SU-DHL-6 (cell line): ENCODE data around the gene NPPA.
"Not testable (repeated sequence)": the region's sequence is repeated elsewhere in the genome, so short reads cannot be mapped to it uniquely, and the experiment has no call there.

Experiments used
- H2AFZ ChIP-seq: fragments of 200-600 bp; sonication (generic); 2 replicates; pipeline ENCODE4 v1.6.1; 2014; ENCODE audit warnings: low read depth, mild to moderate bottlenecking, moderate library complexity, mixed read lengths, antibody characterized with exemption, low read length; ENCODE audit not compliant: severe bottlenecking
- H3F3A ChIP-seq: fragments of 200-600 bp; shearing (Covaris generic); 2 replicates; pipeline ENCODE4 v1.6.0; 2016; ENCODE audit warnings: antibody characterized with exemption, mild to moderate bottlenecking; ENCODE audit not compliant: insufficient read depth
- H3K27ac ChIP-seq: fragments of 200-600 bp; sonication (generic); 2 replicates; pipeline ENCODE4 v1.5.1; 2016; ENCODE audit warnings: low read depth, mild to moderate bottlenecking, low read length, moderate library complexity, mixed read lengths
- H3K27me3 ChIP-seq: fragments of 200-600 bp; sonication (generic), shearing (Covaris generic); 2 replicates; pipeline ENCODE4 v1.6.0; 2014; ENCODE audit warnings: mild to moderate bottlenecking, low read length
- H3K36me3 ChIP-seq: fragments of 200-600 bp; sonication (generic); 2 replicates; pipeline ENCODE4 v1.6.1; 2014; ENCODE audit warnings: mild to moderate bottlenecking, low read length, mixed read lengths
- H3K4me2 ChIP-seq: fragments of 300-600, 200-600 bp; shearing (Covaris generic), sonication (generic); 2 replicates; pipeline ENCODE4 v1.6.0; 2014; ENCODE audit warnings: low read length, low read depth, mild to moderate bottlenecking; ENCODE audit not compliant: poor library complexity, severe bottlenecking
- H3K4me3 ChIP-seq: fragments of 200-600 bp; sonication (generic); 2 replicates; pipeline ENCODE4 v1.5.1; 2014; ENCODE audit warnings: antibody characterized with exemption, low read length, mild to moderate bottlenecking, mixed read lengths; ENCODE audit not compliant: insufficient read depth, poor library complexity, severe bottlenecking
- H3K79me2 ChIP-seq: fragments of 200-600 bp; sonication (generic); 2 replicates; pipeline ENCODE4 v1.6.1; 2014; ENCODE audit warnings: mild to moderate bottlenecking, low read length, moderate library complexity; ENCODE audit not compliant: insufficient read depth
- H3K9ac ChIP-seq: fragments of 200-600 bp; sonication (generic); 2 replicates; pipeline ENCODE4 v1.7.0; 2014; ENCODE audit warnings: mild to moderate bottlenecking, low read length
- H3K9me2 ChIP-seq: fragments of 200-600 bp; sonication (generic); replicated peaks from 2 replicates; pipeline ENCODE4 v1.6.1; 2014; ENCODE audit warnings: low read length; ENCODE audit not compliant: insufficient read depth
- H3K9me3 ChIP-seq: fragments of 200-600 bp; sonication (generic); 2 replicates; pipeline ENCODE4 v1.6.1; 2014; ENCODE audit warnings: low read length, mixed read lengths; ENCODE audit not compliant: insufficient read depth
- H4K20me1 ChIP-seq: fragments of 200-600 bp; sonication (generic); 2 replicates; pipeline ENCODE4 v1.6.1; 2014; ENCODE audit warnings: low read depth, mild to moderate bottlenecking, antibody characterized with exemption, low read length, moderate library complexity, mixed read lengths
- CTCF ChIP-seq: fragments of 200-600 bp; sonication (generic); IDR thresholded peaks from one replicate; pipeline ENCODE4 v1.5.1; 2017; ENCODE audit warnings: antibody characterized with exemption, mild to moderate bottlenecking, low read length, moderate library complexity; ENCODE audit not compliant: insufficient read depth, poor library complexity, severe bottlenecking
- EZH2phosphoT487 ChIP-seq: fragments of 200-600 bp; sonication (generic), shearing (Covaris generic); conservative IDR thresholded peaks from 2 replicates; pipeline ENCODE4 v1.6.1; 2018; ENCODE audit warnings: mild to moderate bottlenecking, antibody characterized with exemption, low read length, moderate library complexity, mixed read lengths

Gene NPPA

DNA sequence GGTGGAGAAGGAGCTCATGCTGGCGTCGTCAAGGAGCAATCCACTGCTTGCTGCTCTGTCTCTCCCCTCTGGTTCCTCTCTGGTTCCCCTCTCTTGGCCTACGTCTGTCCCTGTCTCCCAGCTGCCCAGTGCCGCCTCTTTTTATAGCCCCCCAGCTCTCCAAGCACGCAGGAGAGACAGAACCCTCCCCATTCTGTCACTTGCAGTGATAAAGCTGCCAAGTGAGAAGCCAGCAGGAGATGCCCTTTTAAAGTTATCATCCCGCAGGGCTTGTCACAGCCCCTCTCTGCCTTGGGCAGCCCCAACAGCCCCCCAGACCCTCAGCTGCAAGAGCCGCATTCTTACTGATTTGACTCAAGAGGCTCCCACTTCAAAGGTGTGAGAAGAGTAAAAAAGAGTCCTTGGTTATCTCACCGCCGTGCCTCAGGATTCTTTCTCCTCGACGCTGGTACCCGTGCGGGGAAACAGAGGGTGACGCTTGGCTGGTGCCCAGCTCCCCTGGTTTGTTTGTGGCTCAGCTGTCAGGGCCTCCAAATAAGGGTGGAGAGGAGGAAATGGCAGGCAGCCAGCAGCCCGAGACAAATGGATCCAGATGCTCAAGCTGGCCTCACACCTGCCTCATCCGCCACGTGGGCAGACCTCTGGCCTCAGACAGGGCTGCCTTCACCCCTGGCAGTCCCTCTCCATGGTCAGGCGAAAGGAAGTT is at the start of gene NPPA:
Gene NPPA, minus strand, starts transcription at position 117 of the 706 bp plus-strand sequence. Its CDS starts 99 bp downstream, at position 18.
- TF ChIP-seq CTCF (no peak), EZH2phosphoT487 (no peak)
- Histone ChIP-seq H3K27me3 (no peaks in the 10 kb centered on the region), H3K4me2 (no peak within 1 kb of the TSS), H3K9ac (no peak within 1 kb of the TSS), H3K27ac (no peak within 1 kb of the TSS), H4K20me1 (no peaks in the 10 kb centered on the region; the same call in 1 of the 2 replicates), H2AFZ (no peak within 1 kb of the TSS), H3K36me3 (no peaks in the 10 kb centered on the region), H3K9me2 (no peaks in the 10 kb centered on the region), H3K9me3 (no peaks in the 10 kb centered on the region), H3F3A (no peaks in the 10 kb centered on the region), H3K79me2 (no peaks in the 10 kb centered on the region), H3K4me3 (no peak within 1 kb of the TSS)

GRCh38 chr1:11894501-11894900 is 46.9 kb upstream of the NPPA start:
- not testable (repeated sequence) for H3K4me3 ChIP-seq, H2AFZ ChIP-seq, H3K27me3 ChIP-seq, H3K9me3 ChIP-seq, H3K27ac ChIP-seq, H3F3A ChIP-seq, H3K36me3 ChIP-seq, H3K79me2 ChIP-seq, H3K9ac ChIP-seq, H3K9me2 ChIP-seq, H3K4me2 ChIP-seq, H4K20me1 ChIP-seq

GRCh38 chr1:11893907-11894251 is 46.3 kb upstream of the NPPA start:
- TF ChIP-seq CTCF (peak; percentile 98), EZH2phosphoT487 (no peak)
- Histone ChIP-seq H3K9me3 (no peaks in the 10 kb centered on the region), H4K20me1 (no peaks in the 10 kb centered on the region), H3K36me3 (no peaks in the 10 kb centered on the region), H3F3A (no peaks in the 10 kb centered on the region; the same call in 1 of the 2 replicates), H2AFZ (no peak overlapping the region), H3K27ac (no peak overlapping the region), H3K4me2 (no peak overlapping the region), H3K9me2 (no peaks in the 10 kb centered on the region), H3K4me3 (no peak overlapping the region), H3K79me2 (no peaks in the 10 kb centered on the region), H3K27me3 (no peaks in the 10 kb centered on the region), H3K9ac (no peak overlapping the region)

DNA sequence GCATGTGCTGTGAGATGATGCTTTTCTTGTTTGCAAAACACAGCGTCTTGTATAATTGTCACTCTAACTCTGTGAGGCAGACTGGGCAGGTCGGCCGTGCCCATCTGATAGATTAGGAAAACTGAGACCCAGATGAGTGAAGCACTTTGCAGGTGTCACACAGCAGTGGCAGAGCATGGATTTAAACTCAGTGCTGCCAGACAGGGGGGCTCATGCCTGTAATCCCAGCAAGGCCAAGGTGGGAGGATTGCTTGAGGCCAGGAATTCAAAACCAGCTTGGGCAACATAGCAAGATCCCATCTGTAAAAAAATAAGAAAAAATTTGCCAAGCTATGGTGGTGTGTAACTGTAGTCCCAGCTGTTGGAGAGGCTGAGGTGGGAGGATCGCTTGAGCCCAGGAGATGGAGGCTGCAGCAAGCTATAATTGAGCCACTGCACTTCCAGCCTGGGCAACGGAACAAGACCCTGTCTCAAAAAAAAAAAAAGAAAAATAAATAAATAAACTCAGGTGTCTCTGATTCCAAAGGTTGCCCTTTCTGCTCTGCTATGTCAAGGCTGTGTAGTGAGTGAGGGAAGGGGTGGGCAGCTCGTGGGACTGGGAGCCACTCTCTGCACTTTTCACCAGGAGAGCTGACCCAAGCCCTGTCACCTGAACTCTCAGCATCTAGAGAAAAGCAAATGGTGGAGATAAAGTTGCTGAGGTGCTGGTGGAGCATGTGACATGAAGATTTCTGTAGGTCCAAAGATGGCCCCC is 44.0 kb upstream of the NPPA start:
- Histone ChIP-seq H3K4me3 (no peak overlapping the region), H3K9me2 (no peaks in the 10 kb centered on the region), H3K9ac (no peak overlapping the region), H3K9me3 (no peaks in the 10 kb centered on the region), H2AFZ (no peak overlapping the region), H3K36me3 (no peaks in the 10 kb centered on the region), H3F3A (no peaks in the 10 kb centered on the region), H3K27ac (no peak overlapping the region), H3K27me3 (no peaks in the 10 kb centered on the region), H3K4me2 (no peak overlapping the region), H3K79me2 (no peaks in the 10 kb centered on the region), H4K20me1 (no peaks in the 10 kb centered on the region)
- TF ChIP-seq EZH2phosphoT487 (no peak), CTCF (no peak)
